Sciatic nerve (tissue), 2 donors: Measurements from ENCODE around the gene SYT15. TPM values are rescaled to one million over a fixed set of nuclear protein-coding genes. Genes with fewer than 3 reads are reported as not detected.
"Not testable (repeated sequence)": the region's sequence is repeated elsewhere in the genome, so short reads cannot be mapped to it uniquely, and the experiment has no call there.

Experiments used
- ATAC-seq: fragments of 200-7000 bp; cut with Tn5 transposase; one replicate; pipeline ENCODE4 v1.9.1; 2020; ENCODE audit warnings: mild to moderate bottlenecking, moderate library complexity
- DNase-seq: peaks from one replicate; pipeline ENCODE4 v3.0.0-alpha.2; 2020; ENCODE audit warnings: low spot score
- intact Hi-C: fragments of 100-400 bp; cut with DNase I; formaldehyde crosslinking; loops from one replicate; pipeline ENCODE4 v1.14.2; 2022
- total RNA-seq: library from RNA; stranded (reverse); fragmentation: NEBNext Ultra II Directional; extraction: Animal tissue kit (Norgen Biotek cat#: 25700); gene quantifications from one replicate; pipeline ENCODE4 v1.2.1, GENCODE V29; 2021
- donor health status: DM: no; HTN: no; CAD: no.
- donor health status: DM: no; HTN: no; CAD: no.

The SYT15 gene
- total RNA-seq, 1 donor from 2014 or later = 17.1 TPM

- ATAC-seq, intact Hi-C loops: not testable (repeated sequence)
Observed at GRCh38 chr10:46629805-46630204, 50.9 kb downstream of the SYT15 start.

GRCh38 chr10:46630816-46631215, 51.9 kb downstream of the SYT15 start:
- DNase-seq, intact Hi-C loops, ATAC-seq: not testable (repeated sequence)

More at GRCh38 chr10:46629805-46630204, 50.9 kb downstream of the SYT15 start:
- not testable (repeated sequence) for DNase-seq

- DNase-seq, intact Hi-C loops, ATAC-seq: not testable (repeated sequence)
Observed at GRCh38 chr10:46631683-46632082, 52.8 kb downstream of the SYT15 start.

- DNase-seq, intact Hi-C loops: not testable (repeated sequence)
- ATAC-seq = peak; percentile 59
Observed at GRCh38 chr10:46634698-46635097, 55.8 kb downstream of the SYT15 start.

- DNase-seq, intact Hi-C loops: not testable (repeated sequence)
- ATAC-seq = peak; percentile 95
Observed at GRCh38 chr10:46635364-46635959, 56.5 kb downstream of the SYT15 start.

- intact Hi-C loops, DNase-seq, ATAC-seq: not testable (repeated sequence)
Observed at GRCh38 chr10:46640005-46640404, 61.1 kb downstream of the SYT15 start.

Other genes starting within 250 kb of the SYT15 start
- 0.31 TPM for gene ANXA8L1, start 203.4 kb upstream of the SYT15 start, total RNA-seq
- gene NPY4R, start 113.2 kb upstream of the SYT15 start, total RNA-seq = not detected
- 2.0 TPM for gene GPRIN2, start 22.5 kb upstream of the SYT15 start, total RNA-seq